Neural crest cell (in vitro differentiated cells): ENCODE results near the gene KLC1. TPM values are rescaled to one million over a fixed set of nuclear protein-coding genes. Genes with fewer than 3 reads are reported as not detected.

Source experiments
- DNase-seq: peaks from one replicate; pipeline ENCODE4 v3.0.0; 2021; ENCODE audit warnings: low read depth, mixed read lengths, low spot score
- H3K27ac Mint-ChIP-seq: one replicate; pipeline ENCODE4 v1.8.0; 2021; ENCODE audit warnings: mild to moderate bottlenecking, mixed read lengths; ENCODE audit not compliant: unreplicated experiment
- H3K27me3 Mint-ChIP-seq: 2 replicates; pipeline ENCODE4 v1.8.0; 2021; ENCODE audit warnings: low read depth, mild to moderate bottlenecking, mixed read lengths
- H3K36me3 Mint-ChIP-seq: 2 replicates; pipeline ENCODE4 v1.8.0; 2021; ENCODE audit warnings: low read depth, mild to moderate bottlenecking, mixed read lengths
- H3K4me1 Mint-ChIP-seq: 2 replicates; pipeline ENCODE4 v1.8.0; 2021; ENCODE audit warnings: mixed read lengths
- H3K4me3 Mint-ChIP-seq: one replicate; pipeline ENCODE4 v1.8.0; 2021; ENCODE audit warnings: mild to moderate bottlenecking, mixed read lengths
- H3K9me3 Mint-ChIP-seq: 2 replicates; pipeline ENCODE4 v1.8.0; 2021; ENCODE audit warnings: mixed read lengths
- CTCF ChIP-seq: fragments of 200-600 bp; sonication (generic); conservative IDR thresholded peaks from 2 replicates; pipeline ENCODE4 v1.5.0; 2021; ENCODE audit warnings: antibody characterized with exemption, mild to moderate bottlenecking
- total RNA-seq: library from RNA; stranded (reverse); gene quantifications from 2 replicates; pipeline ENCODE4 v1.2.1, GENCODE V29; 2021

The KLC1 gene
- total RNA-seq, 1 donor from 2014 or later = 173 TPM

- no peaks in the 10 kb centered on the region for H3K9me3 Mint-ChIP-seq
- H3K36me3 Mint-ChIP-seq = no peaks in the 10 kb centered on the region
- no peaks in the 10 kb centered on the region for H3K4me1 Mint-ChIP-seq
- H3K27me3 Mint-ChIP-seq = no peaks in the 10 kb centered on the region
- no peak overlapping the region for H3K27ac Mint-ChIP-seq
- no peak for DNase-seq
- no peak overlapping the region for H3K4me3 Mint-ChIP-seq
- no peak for TF ChIP-seq CTCF
Measured at GRCh38 chr14:103749452-103749851, 120.4 kb downstream of the KLC1 start.

GRCh38 chr14:103749860-103750259 is 120.8 kb downstream of the KLC1 start:
- Mint-ChIP-seq H3K27me3 (no peaks in the 10 kb centered on the region), H3K4me3 (no peak overlapping the region), H3K4me1 (no peaks in the 10 kb centered on the region), H3K9me3 (no peaks in the 10 kb centered on the region), H3K36me3 (no peaks in the 10 kb centered on the region), H3K27ac (no peak overlapping the region)
- no peak for DNase-seq
- TF ChIP-seq CTCF = no peak

Other genes starting within 250 kb of the KLC1 start
- 98.8 and 109 TPM in 2 replicates for gene MARK3, start 243.8 kb upstream of the KLC1 start, total RNA-seq
- gene CKB, start 106.4 kb upstream of the KLC1 start, total RNA-seq = 961 and 996 TPM in 2 replicates
- 10.9 and 12.5 TPM in 2 replicates for gene TRMT61A, start 100.0 kb upstream of the KLC1 start, total RNA-seq
- gene BAG5, start 66.6 kb upstream of the KLC1 start, total RNA-seq = 32.1 and 33.5 TPM in 2 replicates
- gene COA8, start 66.3 kb upstream of the KLC1 start, total RNA-seq = 33.7 and 37.2 TPM in 2 replicates
- 50.8 and 53.6 TPM in 2 replicates for gene XRCC3, start 86.2 kb downstream of the KLC1 start, total RNA-seq
- gene ZFYVE21, start 86.6 kb downstream of the KLC1 start, total RNA-seq = 42.0 and 44.0 TPM in 2 replicates
- gene PPP1R13B, start 218.4 kb downstream of the KLC1 start, total RNA-seq = 3.9 and 6.8 TPM in 2 replicates